Measurements from ENCODE around the gene CFAP119.
A peak's percentile ranks its signal among the peaks of the same experiment; 100 is the strongest.

CFAP119 gene

DNA sequence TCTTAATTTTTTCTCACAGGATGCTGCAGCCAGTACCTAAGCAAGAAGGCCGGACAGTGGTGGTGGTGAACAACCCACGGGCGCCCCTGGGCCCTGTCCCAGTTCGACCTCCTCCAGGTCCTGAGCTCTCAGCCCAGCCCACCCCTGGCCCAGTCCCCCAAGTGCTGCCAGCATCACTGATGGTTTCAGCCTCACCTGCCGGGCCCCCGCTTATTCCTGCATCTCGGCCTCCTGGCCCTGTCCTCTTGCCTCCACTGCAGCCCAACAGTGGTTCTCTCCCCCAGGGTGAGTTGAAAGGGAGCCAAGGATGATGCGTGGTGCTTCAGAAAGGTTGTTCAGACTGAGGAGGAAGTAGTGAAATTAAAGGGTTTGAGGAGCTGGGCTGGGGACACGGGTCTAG lies 41.2 kb downstream of the CFAP119 start:
- peak; percentile 15 for DNase-seq (ENCODE audit: low read depth)
- no peak overlapping the region for H3K4me3 ChIP-seq (ENCODE audit: control insufficient read depth, low read depth, low read length)
- TF ChIP-seq, protein P1, sequence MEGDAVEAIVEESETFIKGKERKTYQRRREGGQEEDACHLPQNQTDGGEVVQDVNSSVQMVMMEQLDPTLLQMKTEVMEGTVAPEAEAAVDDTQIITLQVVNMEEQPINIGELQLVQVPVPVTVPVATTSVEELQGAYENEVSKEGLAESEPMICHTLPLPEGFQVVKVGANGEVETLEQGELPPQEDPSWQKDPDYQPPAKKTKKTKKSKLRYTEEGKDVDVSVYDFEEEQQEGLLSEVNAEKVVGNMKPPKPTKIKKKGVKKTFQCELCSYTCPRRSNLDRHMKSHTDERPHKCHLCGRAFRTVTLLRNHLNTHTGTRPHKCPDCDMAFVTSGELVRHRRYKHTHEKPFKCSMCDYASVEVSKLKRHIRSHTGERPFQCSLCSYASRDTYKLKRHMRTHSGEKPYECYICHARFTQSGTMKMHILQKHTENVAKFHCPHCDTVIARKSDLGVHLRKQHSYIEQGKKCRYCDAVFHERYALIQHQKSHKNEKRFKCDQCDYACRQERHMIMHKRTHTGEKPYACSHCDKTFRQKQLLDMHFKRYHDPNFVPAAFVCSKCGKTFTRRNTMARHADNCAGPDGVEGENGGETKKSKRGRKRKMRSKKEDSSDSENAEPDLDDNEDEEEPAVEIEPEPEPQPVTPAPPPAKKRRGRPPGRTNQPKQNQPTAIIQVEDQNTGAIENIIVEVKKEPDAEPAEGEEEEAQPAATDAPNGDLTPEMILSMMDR (conservative IDR thresholded peaks at IDR 0.05; ENCODE audit: control insufficient read depth, insufficient read depth, low read depth, low read length), result no peak

DNA sequence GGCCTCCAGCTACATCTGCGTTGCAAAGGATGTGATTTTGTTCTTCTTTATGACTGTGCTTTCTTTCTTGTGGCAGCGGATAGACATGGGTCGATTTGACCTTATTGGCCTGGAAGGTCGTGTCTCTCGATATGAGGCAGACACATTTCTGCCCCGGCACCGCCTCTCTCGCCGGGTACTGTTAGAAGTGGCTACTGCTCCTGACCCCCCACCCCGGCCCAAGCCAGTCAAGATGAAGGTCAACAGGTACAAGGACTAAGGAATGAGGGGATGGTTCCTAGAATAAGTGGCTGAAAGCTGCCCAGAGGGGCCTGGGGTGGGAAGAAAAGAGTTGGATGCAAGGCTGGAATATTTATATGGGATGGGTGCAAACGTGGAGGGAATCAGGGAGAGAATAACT lies 41.8 kb downstream of the CFAP119 start:
- TF ChIP-seq, protein P1 (conservative IDR thresholded peaks at IDR 0.05; ENCODE audit: control insufficient read depth, insufficient read depth, low read depth, low read length), result no peak

DNA sequence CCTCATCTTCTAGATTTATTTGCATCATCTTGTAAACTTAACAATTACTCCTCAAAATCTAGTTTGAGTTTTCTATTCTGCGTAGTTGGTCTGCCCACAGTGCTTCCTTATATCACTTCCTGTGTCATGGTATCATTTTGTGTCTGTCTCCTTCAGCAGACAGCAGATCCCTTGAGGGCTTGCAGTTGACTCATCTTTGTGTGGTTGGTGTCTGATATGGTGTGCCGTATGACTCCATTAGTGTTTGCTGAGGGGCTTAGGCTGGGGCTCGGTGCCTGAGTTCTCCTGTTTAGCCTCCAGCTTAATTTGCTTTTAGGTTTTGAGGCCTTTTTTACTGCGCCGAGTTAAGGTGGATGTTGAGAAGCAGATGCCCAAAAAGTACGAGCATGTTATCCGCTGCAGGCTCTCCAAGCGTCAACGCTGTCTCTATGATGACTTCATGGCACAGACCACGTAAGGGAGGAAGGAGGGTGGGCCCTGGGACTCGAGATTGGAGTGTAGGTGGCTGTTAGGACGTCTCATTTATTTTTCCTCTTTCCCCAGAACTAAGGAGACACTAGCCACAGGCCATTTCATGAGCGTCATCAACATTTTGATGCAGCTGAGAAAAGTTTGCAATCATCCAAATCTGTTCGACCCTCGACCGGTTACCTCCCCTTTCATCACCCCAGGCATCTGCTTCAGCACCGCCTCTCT lies 46.0 kb downstream of the CFAP119 start:
- TF ChIP-seq, protein P1 (conservative IDR thresholded peaks at IDR 0.05; ENCODE audit: control insufficient read depth, insufficient read depth, low read depth, low read length), result no peak
- peak; percentile 71 for DNase-seq (ENCODE audit: low read depth)

More for the DNA sequence above, 41.8 kb downstream of the CFAP119 start:
- H3K4me3 ChIP-seq (ENCODE audit: control insufficient read depth, low read depth, low read length), result no peak overlapping the region
- no peak for DNase-seq (ENCODE audit: low read depth)

DNA sequence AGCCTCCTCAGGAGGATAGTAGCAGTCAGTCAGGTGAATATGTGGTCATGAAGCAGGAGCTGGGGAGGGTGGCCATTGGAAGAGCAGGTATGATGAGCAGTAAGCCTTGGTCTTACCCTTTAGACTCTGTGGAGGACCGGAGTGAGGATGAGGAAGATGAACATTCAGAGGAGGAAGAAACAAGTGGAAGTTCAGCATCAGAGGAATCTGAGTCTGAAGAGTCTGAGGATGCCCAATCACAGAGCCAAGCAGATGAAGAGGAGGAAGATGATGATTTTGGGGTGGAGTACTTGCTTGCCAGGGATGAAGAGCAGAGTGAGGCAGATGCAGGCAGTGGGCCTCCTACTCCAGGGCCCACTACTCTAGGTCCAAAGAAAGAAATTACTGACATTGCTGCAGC lies 50.1 kb downstream of the CFAP119 start:
- H3K4me3 ChIP-seq (ENCODE audit: control insufficient read depth, low read depth, low read length), result no peak overlapping the region
- DNase-seq (ENCODE audit: low read depth), result no peak
- TF ChIP-seq, protein P1 (conservative IDR thresholded peaks at IDR 0.05; ENCODE audit: control insufficient read depth, insufficient read depth, low read depth, low read length), result no peak

More for the DNA sequence above, 46.0 kb downstream of the CFAP119 start:
- no peak overlapping the region for H3K4me3 ChIP-seq (ENCODE audit: control insufficient read depth, low read depth, low read length)

DNA sequence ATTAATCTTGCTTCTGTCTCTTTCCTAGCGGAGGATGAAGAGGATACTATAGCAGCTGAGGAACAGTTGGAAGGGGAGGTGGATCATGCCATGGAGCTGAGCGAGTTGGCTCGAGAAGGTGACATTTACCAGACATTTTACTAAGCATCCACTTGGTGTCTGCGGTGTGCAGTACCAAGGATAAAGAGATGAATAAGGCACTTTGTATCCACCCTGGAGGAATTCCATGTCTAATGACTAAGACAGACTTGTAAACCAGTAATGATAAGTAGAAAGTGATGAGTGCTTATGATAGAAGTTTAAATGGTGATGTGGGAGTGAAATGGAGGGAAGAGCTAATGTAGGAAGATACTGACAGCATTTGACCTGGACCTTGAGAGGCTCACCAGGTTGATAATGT lies 50.9 kb downstream of the CFAP119 start:
- no peak overlapping the region for H3K4me3 ChIP-seq (ENCODE audit: control insufficient read depth, low read depth, low read length)
- TF ChIP-seq, protein P1 (conservative IDR thresholded peaks at IDR 0.05; ENCODE audit: control insufficient read depth, insufficient read depth, low read depth, low read length), result no peak
- peak; percentile 49 for DNase-seq (ENCODE audit: low read depth)
